Suprapubic skin (tissue), 4 donors: Measurements from ENCODE around the gene L3MBTL4.

ENCODE experiments used
- CTCF ChIP-seq, 2 donors: fragments of 200-600 bp in 1 of 2; fragments of 450-650 bp in 1 of 2; sonication (generic) in 1 of 2; IDR thresholded peaks; one replicate each; pipeline ENCODE4 v1.5.1; 2016 to 2019; ENCODE audit warnings: antibody characterized with exemption in 2 of 2, mild to moderate bottlenecking in 1 of 2, moderate library complexity in 1 of 2
- EP300 ChIP-seq: sonication (generic); formaldehyde crosslinking; IDR thresholded peaks from one replicate; pipeline ENCODE4 v1.6.1; 2017; ENCODE audit warnings: antibody characterized with exemption
- POLR2AphosphoS5 ChIP-seq, 3 donors: sonication (generic); formaldehyde crosslinking; IDR thresholded peaks; one replicate each; pipeline ENCODE4 v1.6.1; 2017; ENCODE audit warnings: antibody characterized with exemption in 3 of 3

GRCh38 chr18:6079406-6079805 is 335.3 kb downstream of the L3MBTL4 start:
- TF ChIP-seq CTCF (IDR thresholded peaks at IDR 0.05) (no peak), EP300 (no peak), POLR2AphosphoS5 (IDR thresholded peaks at IDR 0.05) (no peak)
